Psoas muscle (tissue), 8 donors: ENCODE measurements around the gene TJP3. TPM values are rescaled to one million over a fixed set of nuclear protein-coding genes. Genes with fewer than 3 reads are reported as not detected.

Experiments used
- ATAC-seq, 4 donors: fragments of 200-7000 bp; cut with Tn5 transposase; one replicate each; pipeline ENCODE4 v1.9.1; 2020; ENCODE audit warnings: moderate library complexity in 3 of 4, mild to moderate bottlenecking in 2 of 4
- DNase-seq, 2 donors: peaks; one replicate each; pipeline ENCODE4 v3.0.0-alpha.2; 2020
- H3K27ac ChIP-seq: fragments of 200-600 bp; one replicate; pipeline ENCODE4 v1.8.0; 2022
- H3K27me3 ChIP-seq, 3 donors: fragments of 200-600 bp in 1 of 3; one replicate each; pipeline versions ENCODE4 v1.6.1 to v1.8.0; 2013 to 2022; ENCODE audit warnings: low read length in 2 of 3, mild to moderate bottlenecking in 2 of 3, moderate library complexity in 1 of 3; ENCODE audit not compliant: insufficient read depth in 3 of 3
- H3K36me3 ChIP-seq, 2 donors: fragments of 200-600 bp in 1 of 2; one replicate each; pipeline versions ENCODE4 v1.6.1 to v1.8.0; 2013 to 2022; ENCODE audit warnings: low read depth in 1 of 2, mild to moderate bottlenecking in 1 of 2, moderate library complexity in 1 of 2; ENCODE audit not compliant: insufficient read depth in 1 of 2
- H3K4me1 ChIP-seq: fragments of 200-600 bp; one replicate; pipeline ENCODE4 v1.8.0; 2022
- H3K4me3 ChIP-seq: fragments of 200-600 bp; one replicate; pipeline ENCODE4 v1.8.0; 2022; ENCODE audit warnings: mild to moderate bottlenecking
- H3K9me3 ChIP-seq: fragments of 200-600 bp; one replicate; pipeline ENCODE4 v1.8.0; 2022
- WGBS, 3 donors: extraction: QIAGEN DNeasy Blood & Tissue Kit; methylation state at CpG; one replicate each; pipeline versions ENCODE4 v1.1.6 to v1.1.7; 2013; 5-methylcytosine and 5-hydroxymethylcytosine counted together
- intact Hi-C, 2 donors: fragments of 100-400 bp; cut with DNase I; formaldehyde crosslinking; loops; one replicate each; pipeline versions ENCODE4 v1.11.0 to v1.14.2; 2022
- polyA plus RNA-seq, 3 donors: library from polyadenylated mRNA; stranded (reverse); fragments of 200-250 nt; gene quantifications; one replicate each; pipeline ENCODE4 v1.2.3, GENCODE V29; 2013
- total RNA-seq, 4 donors: library from RNA; stranded (reverse); fragmentation: NEBNext Ultra II Directional in 2 of 4; extraction: Animal tissue kit (Norgen Biotek cat#: 25700) in 2 of 4; gene quantifications; one replicate each; pipeline versions ENCODE4 v1.2.1 to v1.2.4, GENCODE V29; 2021 to 2023
- TF ChIP-seq, protein P1 (sequence below): fragments of 200-600 bp; IDR thresholded peaks from one replicate; pipeline ENCODE4 v1.8.0; 2022; ENCODE audit warnings: antibody characterized with exemption
- donor health status: healthy with polysubstance abuse.
- donor health status: DM: no; HTN: no; CAD: no; lungs with moderate emphysema.
- donor health status: Bipolar disorder and iron deficiency.
- donor health status: healthy.
- donor health status: DM: yes; HTN: yes; CAD: no.
- donor health status: DM: no; HTN: no; CAD: no.
- donor health status: DM: no; HTN: no; CAD: no.
- donor health status: DM: yes; HTN: yes; CAD: no.

The TJP3 gene
- total and polyA plus RNA-seq, 7 donors: 0.21 to 2.7 (median 0.48) TPM; not detected in 1

DNA sequence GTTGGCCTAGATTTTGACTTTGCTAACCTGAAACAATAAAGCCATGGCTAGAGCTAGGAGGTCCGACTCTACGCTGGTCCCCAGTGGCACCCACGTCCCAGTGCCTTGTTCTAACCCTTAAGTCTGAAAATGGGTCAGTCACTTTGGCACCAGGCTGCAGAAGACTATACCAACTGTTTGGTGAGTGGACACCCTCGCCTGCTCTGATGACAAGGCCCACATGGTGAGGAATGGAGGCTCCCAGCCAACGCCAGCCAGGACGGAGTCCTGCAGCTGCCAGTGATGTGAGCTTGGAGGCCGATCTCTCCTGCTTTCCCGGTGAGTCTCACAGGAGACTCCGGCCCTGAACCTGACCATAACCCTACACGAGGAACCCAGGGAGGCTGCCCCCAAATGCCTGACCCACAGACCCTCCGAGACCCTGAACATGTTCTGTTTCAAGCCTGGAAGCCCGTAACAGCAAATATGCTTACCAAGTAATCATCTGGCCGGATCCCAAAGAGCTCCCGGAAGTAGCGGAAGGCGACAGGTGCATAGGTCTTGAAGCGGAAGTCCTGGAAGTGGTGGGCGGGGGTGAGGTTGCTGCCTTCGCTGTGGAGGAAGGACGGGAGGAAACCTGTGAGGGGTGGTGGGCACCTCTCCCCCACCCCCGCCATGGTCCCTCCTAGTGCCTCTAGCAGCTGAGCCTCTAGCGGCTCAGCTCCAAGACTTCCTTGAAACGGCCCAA is 47.5 kb upstream of the TJP3 start:
- intact Hi-C loops: no loop called here
- no peak for DNase-seq
- ATAC-seq: peak; percentile 46 to 72 (median 60)
- Histone ChIP-seq H3K4me3 (no peak overlapping the region), H3K9me3 (no peaks in the 10 kb centered on the region), H3K27me3 (no peaks in the 10 kb centered on the region), H3K27ac (peak overlapping the region; percentile 9), H3K4me1 (no peaks in the 10 kb centered on the region), H3K36me3 (peaks cover 0 to 74% of the 10 kb centered on the region in 2 donors)
- TF ChIP-seq, protein P1, sequence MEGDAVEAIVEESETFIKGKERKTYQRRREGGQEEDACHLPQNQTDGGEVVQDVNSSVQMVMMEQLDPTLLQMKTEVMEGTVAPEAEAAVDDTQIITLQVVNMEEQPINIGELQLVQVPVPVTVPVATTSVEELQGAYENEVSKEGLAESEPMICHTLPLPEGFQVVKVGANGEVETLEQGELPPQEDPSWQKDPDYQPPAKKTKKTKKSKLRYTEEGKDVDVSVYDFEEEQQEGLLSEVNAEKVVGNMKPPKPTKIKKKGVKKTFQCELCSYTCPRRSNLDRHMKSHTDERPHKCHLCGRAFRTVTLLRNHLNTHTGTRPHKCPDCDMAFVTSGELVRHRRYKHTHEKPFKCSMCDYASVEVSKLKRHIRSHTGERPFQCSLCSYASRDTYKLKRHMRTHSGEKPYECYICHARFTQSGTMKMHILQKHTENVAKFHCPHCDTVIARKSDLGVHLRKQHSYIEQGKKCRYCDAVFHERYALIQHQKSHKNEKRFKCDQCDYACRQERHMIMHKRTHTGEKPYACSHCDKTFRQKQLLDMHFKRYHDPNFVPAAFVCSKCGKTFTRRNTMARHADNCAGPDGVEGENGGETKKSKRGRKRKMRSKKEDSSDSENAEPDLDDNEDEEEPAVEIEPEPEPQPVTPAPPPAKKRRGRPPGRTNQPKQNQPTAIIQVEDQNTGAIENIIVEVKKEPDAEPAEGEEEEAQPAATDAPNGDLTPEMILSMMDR: no peak
- WGBS, 3 donors: 39 to 53% (median 41%) methylated on average over 21 to 23 of the region's 23 CpGs

DNA sequence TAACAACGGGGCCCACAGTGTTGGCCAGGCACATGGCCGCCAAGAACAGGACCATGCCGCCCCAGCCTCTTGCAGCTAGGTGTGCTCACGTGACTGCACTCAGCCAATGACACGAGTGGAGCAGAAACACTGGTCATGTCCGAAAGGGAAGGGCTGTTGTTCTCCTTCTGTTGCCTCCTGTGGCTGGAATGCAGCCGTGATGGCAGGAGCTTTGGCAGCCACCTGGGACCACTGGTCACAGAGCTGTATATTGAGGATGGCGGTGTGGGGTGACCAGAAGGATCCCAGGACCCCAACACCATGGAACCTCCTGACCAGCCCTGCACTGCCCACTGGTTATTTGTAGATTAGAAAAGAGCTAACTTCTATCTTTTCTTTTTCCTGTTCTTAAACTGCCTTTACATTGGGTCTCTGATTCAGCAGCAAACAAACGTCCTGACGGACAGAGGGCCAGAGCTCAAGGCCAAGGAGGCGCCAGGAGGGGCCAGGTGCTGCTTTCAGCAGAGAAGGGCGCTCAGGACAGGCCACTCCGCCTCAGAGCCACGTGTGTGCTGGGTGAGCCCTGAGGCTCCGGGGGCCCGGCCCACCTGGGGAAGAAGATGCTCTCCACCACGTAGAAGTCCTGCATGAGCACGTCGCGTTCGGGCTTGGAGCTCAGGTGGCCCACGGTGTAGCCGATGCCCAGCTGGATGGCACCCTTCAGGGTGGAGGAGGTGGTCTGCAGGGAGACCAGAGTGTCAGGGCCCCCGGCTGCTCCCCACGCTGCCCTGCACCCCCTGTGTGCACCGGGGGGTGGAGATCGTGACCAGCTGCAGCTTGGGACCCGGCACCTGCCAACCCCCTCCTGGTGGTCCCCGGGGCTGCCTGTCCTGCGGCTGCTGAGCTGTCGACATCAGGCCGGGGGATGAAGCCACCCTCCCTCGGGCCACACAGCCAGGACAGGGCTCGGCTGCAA is 46.6 kb upstream of the TJP3 start:
- intact Hi-C loops: no loop called here
- Histone ChIP-seq H3K27ac (no peak overlapping the region), H3K36me3 (peaks cover 0 to 65% of the 10 kb centered on the region in 2 donors), H3K4me1 (no peaks in the 10 kb centered on the region), H3K4me3 (no peak overlapping the region), H3K27me3 (no peaks in the 10 kb centered on the region), H3K9me3 (no peaks in the 10 kb centered on the region)
- DNase-seq (no peak), ATAC-seq (no peak)
- 92 to 95% (median 94%) methylated on average over 33 to 34 of the region's 34 CpGs for WGBS, 3 donors
- TF ChIP-seq, protein P1: no peak

DNA sequence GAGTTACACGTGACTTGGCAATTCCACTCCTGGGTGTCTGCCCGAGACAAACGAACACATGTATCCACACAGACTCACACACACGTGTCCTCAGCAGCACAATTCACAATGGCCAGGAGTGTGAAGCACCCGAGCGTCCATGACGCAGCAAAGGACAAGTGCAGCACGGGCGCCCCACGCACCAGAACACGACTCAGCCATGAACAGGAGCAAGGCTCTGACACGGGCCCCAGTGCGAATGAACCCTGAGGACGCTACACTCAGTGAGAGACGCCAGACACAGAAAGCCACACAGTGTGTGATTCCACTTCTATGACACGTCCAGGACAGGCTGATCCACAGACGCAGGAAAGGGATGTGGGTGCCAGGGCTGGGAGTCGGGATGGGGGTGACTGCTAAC is 44.3 kb upstream of the TJP3 start:
- 91 to 94% (median 92%) methylated on average over 18 of the region's 18 CpGs for whole genome bisulfite sequencing, 3 donors
- no peaks in the 10 kb centered on the region for H3K27me3 ChIP-seq
- H3K27ac ChIP-seq: no peak overlapping the region
- H3K4me3 ChIP-seq: no peak overlapping the region
- peaks cover 0 to 51% of the 10 kb centered on the region in 2 donors for H3K36me3 ChIP-seq
- ATAC-seq: no peak
- H3K4me1 ChIP-seq: peaks cover 5% of the 10 kb centered on the region
- intact Hi-C loops: no loop called here
- DNase-seq: no peak
- TF ChIP-seq, protein P1: no peak
- no peaks in the 10 kb centered on the region for H3K9me3 ChIP-seq

DNA sequence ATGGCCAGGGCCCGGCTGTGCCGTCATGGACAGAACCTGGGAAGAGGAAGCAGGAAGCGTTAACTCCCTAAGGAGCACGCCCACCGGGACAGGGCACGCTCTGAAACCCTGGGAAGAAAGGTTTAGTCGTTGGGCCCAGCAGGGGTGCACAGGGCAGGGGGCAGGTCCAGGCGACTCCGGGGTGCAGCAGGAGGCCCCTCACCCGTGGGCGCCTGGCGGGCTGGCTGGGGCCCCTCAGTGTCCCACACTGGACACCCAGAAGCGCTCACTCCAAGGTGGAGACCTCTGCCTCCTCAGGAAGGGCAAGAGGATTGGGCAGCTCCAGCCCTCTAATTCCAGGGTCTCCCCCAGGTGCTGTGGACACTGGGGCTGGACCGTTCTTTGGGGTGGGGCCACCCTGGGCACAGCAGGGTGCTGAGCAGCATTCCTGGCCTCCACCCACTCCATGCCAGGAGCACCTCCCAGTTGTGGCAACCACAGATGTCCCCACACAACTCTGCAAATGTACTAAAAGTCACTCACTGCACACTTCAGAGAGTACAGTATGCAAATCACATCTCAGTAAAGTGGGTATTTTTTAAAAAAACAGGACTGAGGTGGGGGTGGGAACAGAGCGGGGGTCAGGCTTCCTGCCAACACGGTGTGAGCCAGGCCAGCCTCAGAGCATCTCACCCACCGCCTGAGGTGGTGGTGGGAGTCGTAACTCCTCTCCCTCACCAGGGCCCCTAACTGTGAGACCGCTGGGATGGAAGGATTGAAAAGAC is 43.1 kb upstream of the TJP3 start:
- H3K9me3 ChIP-seq: no peaks in the 10 kb centered on the region
- intact Hi-C loops: no loop called here
- 77 to 85% (median 82%) methylated on average over 19 of the region's 19 CpGs for whole genome bisulfite sequencing, 3 donors
- TF ChIP-seq, protein P1: no peak
- no peak for ATAC-seq
- no peaks in the 10 kb centered on the region for H3K27me3 ChIP-seq
- no peak overlapping the region for H3K4me3 ChIP-seq
- H3K27ac ChIP-seq: no peak overlapping the region
- peaks cover 13% of the 10 kb centered on the region for H3K4me1 ChIP-seq
- no peak for DNase-seq
- H3K36me3 ChIP-seq: peaks cover 0 to 41% of the 10 kb centered on the region in 2 donors
